ENCODE measurements around the gene PRKCD.
A peak's percentile ranks its signal among the peaks of the same experiment; 100 is the strongest.

Gene PRKCD

DNA sequence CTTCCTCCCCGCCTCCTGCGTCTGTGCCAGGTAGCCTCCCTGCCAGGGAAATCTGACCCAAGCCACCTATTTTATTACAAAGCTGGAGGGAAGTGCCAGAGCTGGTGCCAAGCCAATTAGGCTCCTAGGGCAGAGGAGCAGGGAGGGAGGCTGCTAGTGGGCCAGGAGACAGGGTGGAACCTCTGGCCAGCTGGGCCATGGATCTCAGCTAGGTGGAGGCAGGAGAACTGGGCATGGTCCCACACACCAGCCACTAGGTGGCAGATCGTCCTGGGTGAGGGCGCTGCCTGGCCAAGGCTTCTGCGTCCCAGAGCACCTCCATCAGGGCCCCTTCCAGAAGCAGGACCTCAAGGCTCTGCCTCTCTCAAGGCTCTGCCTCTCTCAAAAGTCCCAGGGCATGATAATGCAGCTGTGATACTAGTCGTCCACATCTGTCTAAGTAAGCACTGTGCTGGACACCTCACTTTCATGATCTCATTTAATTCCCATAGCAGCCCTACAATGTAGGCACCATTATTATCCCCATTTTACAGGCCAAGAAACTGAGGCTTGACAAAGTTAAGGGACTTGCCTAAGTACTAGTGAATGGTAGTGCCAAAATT, 26.3 kb upstream of the PRKCD start:
- no peak overlapping the region for H3K4me3 ChIP-seq (ENCODE audit: low read depth, low read length)
- no peak for DNase-seq (ENCODE audit: low read depth, low spot score)
- TF ChIP-seq, protein P1, sequence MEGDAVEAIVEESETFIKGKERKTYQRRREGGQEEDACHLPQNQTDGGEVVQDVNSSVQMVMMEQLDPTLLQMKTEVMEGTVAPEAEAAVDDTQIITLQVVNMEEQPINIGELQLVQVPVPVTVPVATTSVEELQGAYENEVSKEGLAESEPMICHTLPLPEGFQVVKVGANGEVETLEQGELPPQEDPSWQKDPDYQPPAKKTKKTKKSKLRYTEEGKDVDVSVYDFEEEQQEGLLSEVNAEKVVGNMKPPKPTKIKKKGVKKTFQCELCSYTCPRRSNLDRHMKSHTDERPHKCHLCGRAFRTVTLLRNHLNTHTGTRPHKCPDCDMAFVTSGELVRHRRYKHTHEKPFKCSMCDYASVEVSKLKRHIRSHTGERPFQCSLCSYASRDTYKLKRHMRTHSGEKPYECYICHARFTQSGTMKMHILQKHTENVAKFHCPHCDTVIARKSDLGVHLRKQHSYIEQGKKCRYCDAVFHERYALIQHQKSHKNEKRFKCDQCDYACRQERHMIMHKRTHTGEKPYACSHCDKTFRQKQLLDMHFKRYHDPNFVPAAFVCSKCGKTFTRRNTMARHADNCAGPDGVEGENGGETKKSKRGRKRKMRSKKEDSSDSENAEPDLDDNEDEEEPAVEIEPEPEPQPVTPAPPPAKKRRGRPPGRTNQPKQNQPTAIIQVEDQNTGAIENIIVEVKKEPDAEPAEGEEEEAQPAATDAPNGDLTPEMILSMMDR (IDR thresholded peaks at IDR 0.05; ENCODE audit: insufficient read depth, low read length, missing control alignments), result peak; percentile 88
- ChIA-PET POLR2A (no interaction called here), CTCF (interaction anchor here (0.9 to 11.0 kb wide), 29 partner anchors 10 to 216 kb away, joined by 3 to 245 read pairs (median 6); partner anchors contain the start of gene PRKCD)

DNA sequence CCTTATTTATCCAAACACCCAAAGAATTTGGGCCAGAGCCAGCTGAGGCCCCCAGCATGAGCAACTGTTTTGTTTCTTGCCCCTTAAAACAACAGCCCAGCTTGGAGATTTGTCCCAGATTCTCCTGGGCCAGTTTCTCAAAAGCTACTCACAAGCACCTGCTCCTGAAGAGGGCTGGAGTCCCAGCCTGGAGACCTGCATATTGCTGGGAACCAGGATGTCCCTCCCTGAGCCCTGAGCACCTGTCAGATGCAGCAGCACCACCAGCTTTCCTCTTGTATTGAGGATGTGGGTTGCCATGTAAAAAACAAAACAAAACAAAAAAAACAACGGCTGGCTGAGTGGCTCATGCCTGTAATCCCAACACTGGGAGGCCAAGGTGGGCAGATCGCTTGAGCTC, 23.8 kb upstream of the PRKCD start:
- TF ChIP-seq, protein P1 (IDR thresholded peaks at IDR 0.05; ENCODE audit: insufficient read depth, low read length, missing control alignments), result no peak
- POLR2A ChIA-PET, result no interaction called here
- CTCF ChIA-PET, result interaction anchor here (1.3 to 11.0 kb wide), 5 partner anchors 8 to 61 kb away, joined by 4 to 245 read pairs (median 52); no protein-coding TSS in a partner anchor

DNA sequence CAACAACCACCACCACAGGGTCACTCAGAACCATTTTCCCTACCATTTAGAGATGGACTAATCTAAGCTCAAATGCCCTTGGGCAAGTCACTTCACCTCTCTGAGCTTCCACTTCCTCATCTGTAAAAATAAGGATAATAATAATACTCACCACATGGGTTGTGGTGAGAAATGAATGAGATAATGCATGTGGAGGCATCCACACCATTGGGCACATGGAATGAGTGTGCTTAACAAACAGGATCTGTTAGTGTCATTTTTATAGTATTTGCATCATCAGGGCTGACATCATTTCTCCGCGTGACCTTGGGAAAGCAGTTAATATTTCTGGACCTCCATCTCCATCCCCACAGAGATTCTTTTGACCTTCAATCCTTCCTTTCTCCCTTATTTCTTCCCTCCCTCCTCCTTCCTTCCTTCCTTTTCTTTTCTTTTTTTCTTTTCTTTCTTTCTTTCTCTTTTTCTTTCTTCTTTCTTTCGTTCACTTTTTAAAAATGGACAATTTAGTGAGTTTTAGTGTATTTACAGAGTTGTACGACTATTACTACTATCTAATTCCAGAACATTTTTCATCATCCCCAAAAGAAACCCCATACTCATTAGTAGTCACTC, 23.1 kb upstream of the PRKCD start:
- TF ChIP-seq, protein P1 (IDR thresholded peaks at IDR 0.05; ENCODE audit: insufficient read depth, low read length, missing control alignments), result no peak
- POLR2A ChIA-PET, result no interaction called here
- DNase-seq (ENCODE audit: low read depth, low spot score), result no peak
- no peak overlapping the region for H3K4me3 ChIP-seq (ENCODE audit: low read depth, low read length)
- CTCF ChIA-PET, result interaction anchor here (1.3 to 11.0 kb wide), 4 partner anchors 8 to 61 kb away, joined by 4 to 245 read pairs (median 68); no protein-coding TSS in a partner anchor

More for the DNA sequence above, 23.8 kb upstream of the PRKCD start:
- H3K4me3 ChIP-seq (ENCODE audit: low read depth, low read length), result no peak overlapping the region
- DNase-seq (ENCODE audit: low read depth, low spot score), result no peak

DNA sequence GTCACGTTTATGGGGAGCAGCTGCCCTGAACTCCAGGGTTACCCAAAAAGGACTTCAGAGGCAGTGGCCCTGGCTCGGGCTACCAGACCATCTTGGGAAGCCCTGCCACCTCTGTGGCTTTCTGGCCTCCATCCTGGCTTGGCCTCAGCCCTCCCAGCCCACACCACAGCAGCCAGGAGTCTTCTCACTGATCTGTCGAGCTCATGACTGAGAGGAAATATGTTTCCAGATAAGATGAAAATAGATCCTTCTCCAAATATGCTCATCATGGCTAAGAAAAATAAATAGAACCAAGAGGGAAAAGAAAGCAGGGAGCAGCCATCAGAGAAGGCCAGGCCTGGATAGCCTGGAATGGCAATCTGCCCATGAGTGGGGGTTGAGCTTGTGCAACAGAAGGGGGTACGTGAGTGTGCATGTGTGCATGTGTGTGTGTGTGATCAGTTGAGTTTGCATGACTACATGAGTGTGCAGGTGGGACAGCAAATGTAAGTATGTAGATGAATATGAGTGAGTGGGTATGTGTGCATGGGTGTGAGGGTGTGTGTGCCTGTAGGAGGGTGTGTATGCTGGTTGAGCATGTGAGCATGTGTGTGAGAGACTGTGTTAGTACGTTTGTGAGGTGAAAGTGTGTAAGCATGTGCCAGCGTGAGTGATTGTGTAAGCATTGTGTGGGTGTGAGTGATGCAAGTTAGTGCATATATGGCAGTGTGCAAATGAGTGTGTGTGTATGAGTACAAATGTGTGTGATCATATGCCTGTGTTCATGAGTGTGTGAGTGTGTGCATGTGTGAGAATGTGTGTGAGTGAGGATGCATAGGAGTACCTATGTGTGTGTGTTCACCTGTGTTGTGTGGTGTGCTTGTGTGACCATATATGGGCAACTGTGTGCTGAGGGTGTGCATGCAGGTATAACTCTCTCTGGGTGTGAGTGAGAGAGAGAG, 20.8 kb upstream of the PRKCD start:
- CTCF ChIA-PET, result interaction anchor here (0.6 to 10.4 kb wide), 6 partner anchors 7 to 783 kb away, joined by 3 to 130 read pairs (median 6); partner anchors contain the start of gene RFT1
- TF ChIP-seq, protein P1 (IDR thresholded peaks at IDR 0.05; ENCODE audit: insufficient read depth, low read length, missing control alignments), result no peak
- POLR2A ChIA-PET, result no interaction called here
- DNase-seq (ENCODE audit: low read depth, low spot score), result no peak
- H3K4me3 ChIP-seq (ENCODE audit: low read depth, low read length), result no peak overlapping the region

DNA sequence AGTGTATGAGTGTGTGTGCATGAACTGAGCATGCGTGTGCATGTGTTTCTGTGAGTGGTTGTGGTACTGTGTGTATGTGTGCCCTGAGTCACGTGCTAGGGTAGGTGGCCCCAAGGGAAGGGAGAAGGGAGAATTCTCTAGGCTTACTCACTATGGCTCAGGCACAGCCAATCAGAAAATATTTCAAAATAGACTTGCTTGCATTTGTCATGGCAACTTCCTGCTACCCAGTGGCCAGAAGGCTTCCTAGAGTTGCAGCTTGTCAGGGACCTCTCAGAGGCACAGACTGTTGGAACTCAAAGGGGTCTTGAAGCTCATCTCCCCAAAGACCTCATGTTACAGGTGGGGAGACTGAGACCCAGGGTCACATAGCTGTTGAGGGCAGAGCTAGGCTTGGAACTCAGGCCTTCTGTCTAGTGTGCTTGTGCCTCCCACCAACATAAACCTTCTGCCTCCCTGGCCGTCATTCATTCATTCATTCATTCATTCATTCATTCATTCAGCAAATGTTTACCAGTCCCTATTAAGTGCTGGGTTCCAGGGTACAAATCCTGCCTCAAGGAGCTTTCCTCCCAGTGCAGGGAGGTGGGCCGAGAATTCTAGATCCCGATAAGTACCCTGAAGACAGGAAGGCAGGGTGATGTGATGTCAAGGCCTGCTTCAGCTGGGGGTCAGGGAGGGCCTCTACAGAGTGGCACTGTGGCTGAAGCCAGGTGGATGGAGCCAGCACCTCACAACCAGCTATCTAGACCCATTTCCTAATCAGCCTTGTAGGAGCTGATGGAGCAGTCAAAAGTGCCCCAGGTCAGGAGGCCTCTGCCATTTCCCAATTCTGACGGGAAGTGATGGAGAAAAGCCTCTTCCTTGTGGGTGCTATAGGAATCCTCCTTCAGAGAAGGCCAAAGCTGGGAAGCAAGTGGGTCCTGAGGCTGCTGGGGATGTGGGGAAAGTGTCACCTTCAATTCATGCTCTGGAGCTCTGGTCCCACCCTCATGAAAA, 19.9 kb upstream of the PRKCD start:
- POLR2A ChIA-PET, result interaction anchor here (0.7 kb wide), 1 partner anchor 22 kb away, joined by 3 read pairs; no protein-coding TSS in a partner anchor
- H3K4me3 ChIP-seq (ENCODE audit: low read depth, low read length), result no peak overlapping the region
- DNase-seq (ENCODE audit: low read depth, low spot score), result peak; percentile 38
- TF ChIP-seq, protein P1 (IDR thresholded peaks at IDR 0.05; ENCODE audit: insufficient read depth, low read length, missing control alignments), result no peak
- CTCF ChIA-PET, result interaction anchor here (0.6 to 10.4 kb wide), 9 partner anchors 8 to 784 kb away, joined by 3 to 130 read pairs (median 4); partner anchors contain the start of genes PRKCD and RFT1
